GM20431 (cell line): ENCODE results near the gene THSD7B.

Experiments
- in situ Hi-C: fragments of 300-500 bp; cut with MseI, MboI; formaldehyde crosslinking; loops from one replicate; pipeline ENCODE4 v1.15.0; 2020; ENCODE audit warnings: low sequenced_read_pairs; ENCODE audit not compliant: unreplicated experiment

The THSD7B gene

GRCh38 chr2:137435162-137435561 is 669.8 kb downstream of the THSD7B start:
- in situ Hi-C loops = no loop called here

GRCh38 chr2:137437386-137437785 is 672.0 kb downstream of the THSD7B start:
- in situ Hi-C loops = no loop called here

- in situ Hi-C loops = no loop called here
Observed at GRCh38 chr2:137444970-137445369, 679.6 kb downstream of the THSD7B start.

GRCh38 chr2:137449454-137449853 is 684.1 kb downstream of the THSD7B start:
- in situ Hi-C loops = no loop called here

- in situ Hi-C loops = loop anchor here (25.0 kb wide), 1 partner anchor 382 kb away; no protein-coding TSS in a partner anchor
Observed at GRCh38 chr2:137454886-137455285, 689.5 kb downstream of the THSD7B start.

GRCh38 chr2:137467246-137467862 is 702.0 kb downstream of the THSD7B start:
- in situ Hi-C loops = loop anchor here (25.0 kb wide), 1 partner anchor 370 kb away; no protein-coding TSS in a partner anchor

GRCh38 chr2:137493261-137493660 is 727.9 kb downstream of the THSD7B start:
- in situ Hi-C loops = no loop called here

GRCh38 chr2:137500599-137500998 is 735.3 kb downstream of the THSD7B start:
- in situ Hi-C loops = no loop called here

- in situ Hi-C loops = no loop called here
Observed at GRCh38 chr2:137507237-137507636, 741.9 kb downstream of the THSD7B start.

- in situ Hi-C loops = no loop called here
Observed at GRCh38 chr2:137508739-137509384, 743.5 kb downstream of the THSD7B start.

- in situ Hi-C loops = no loop called here
Observed at GRCh38 chr2:137511526-137511925, 746.2 kb downstream of the THSD7B start.

GRCh38 chr2:137521653-137522619 is 756.6 kb downstream of the THSD7B start:
- in situ Hi-C loops = no loop called here

- in situ Hi-C loops = no loop called here
Observed at GRCh38 chr2:137522620-137523011, 757.3 kb downstream of the THSD7B start.

- in situ Hi-C loops = no loop called here
Observed at GRCh38 chr2:137523931-137524330, 758.6 kb downstream of the THSD7B start.

- in situ Hi-C loops = no loop called here
Observed at GRCh38 chr2:137525132-137525531, 759.8 kb downstream of the THSD7B start.

- in situ Hi-C loops = no loop called here
Observed at GRCh38 chr2:137525641-137526190, 760.4 kb downstream of the THSD7B start.

- in situ Hi-C loops = no loop called here
Observed at GRCh38 chr2:137535897-137536296, 770.6 kb downstream of the THSD7B start.

- in situ Hi-C loops = no loop called here
Observed at GRCh38 chr2:137539336-137539735, 774.0 kb downstream of the THSD7B start.

GRCh38 chr2:137547842-137548241 is 782.5 kb downstream of the THSD7B start:
- in situ Hi-C loops = no loop called here

- in situ Hi-C loops = no loop called here
Observed at GRCh38 chr2:137566387-137566786, 801.0 kb downstream of the THSD7B start.
